GM23338 (cell line): Measurements from ENCODE around the gene CDK18. TPM values are rescaled to one million over a fixed set of nuclear protein-coding genes. Genes with fewer than 3 reads are reported as not detected.
A peak's percentile ranks its signal among the peaks of the same experiment; 100 is the strongest.

ENCODE experiments used
- ATAC-seq: fragments of 200-7000 bp; cut with Tn5 transposase; 3 replicates; pipeline ENCODE4 v1.9.1; 2020
- DNase-seq: peaks from one replicate; pipeline ENCODE4 v3.0.0-alpha.2; 2015; ENCODE audit warnings: low spot score
- H2AFZ ChIP-seq: fragments of 200-600 bp; sonication (generic); 2 replicates; pipeline ENCODE4 v1.8.0; 2016; ENCODE audit warnings: antibody characterized with exemption, mild to moderate bottlenecking, moderate library complexity
- H3F3A ChIP-seq: fragments of 200-600 bp; sonication (generic); replicated peaks from 2 replicates; pipeline ENCODE4 v1.8.0; 2017; ENCODE audit warnings: antibody characterized with exemption, mixed run types, low read depth
- H3K27ac ChIP-seq: fragments of 200-600 bp; sonication (generic); 2 replicates; pipeline ENCODE4 v1.6.1; 2016; ENCODE audit warnings: low read depth
- H3K27me3 ChIP-seq: fragments of 200-600 bp; sonication (generic); 2 replicates; pipeline ENCODE4 v1.8.0; 2016; ENCODE audit warnings: mild to moderate bottlenecking, mixed run types, moderate library complexity; ENCODE audit not compliant: insufficient read depth
- H3K36me3 ChIP-seq: fragments of 200-600 bp; sonication (generic); 2 replicates; pipeline ENCODE4 v1.8.0; 2016; ENCODE audit warnings: mild to moderate bottlenecking; ENCODE audit not compliant: insufficient read depth
- H3K4me1 ChIP-seq: fragments of 200-600 bp; sonication (generic); 2 replicates; pipeline ENCODE4 v1.8.0; 2016; ENCODE audit warnings: mild to moderate bottlenecking, moderate library complexity; ENCODE audit not compliant: insufficient read depth
- H3K4me2 ChIP-seq: fragments of 200-600 bp; sonication (generic); 2 replicates; pipeline ENCODE4 v1.7.1; 2017; ENCODE audit warnings: mixed run types
- H3K4me3 ChIP-seq: fragments of 200-600 bp; sonication (generic); 2 replicates; pipeline ENCODE4 v1.6.1; 2016; ENCODE audit warnings: mixed run types
- H3K79me2 ChIP-seq: fragments of 200-600 bp; sonication (generic); replicated peaks from 2 replicates; pipeline ENCODE4 v1.8.0; 2017; ENCODE audit warnings: mild to moderate bottlenecking; ENCODE audit not compliant: insufficient read depth
- H3K9me2 ChIP-seq: fragments of 200-600 bp; sonication (generic); 2 replicates; pipeline ENCODE4 v1.8.0; 2017; ENCODE audit not compliant: insufficient read depth
- H4K20me1 ChIP-seq: fragments of 200-600 bp; sonication (generic); replicated peaks from 2 replicates; pipeline ENCODE4 v1.8.0; 2017; ENCODE audit warnings: mild to moderate bottlenecking; ENCODE audit not compliant: insufficient read depth
- H3K27ac Mint-ChIP-seq: 2 replicates; pipeline ENCODE4 v1.8.0; 2020; ENCODE audit warnings: inconsistent platforms, mild to moderate bottlenecking, moderate library complexity, mixed read lengths
- H3K27me3 Mint-ChIP-seq: 3 replicates; pipeline ENCODE4 v1.8.0; 2022; ENCODE audit warnings: low read depth, mild to moderate bottlenecking, moderate library complexity, mixed read lengths, inconsistent platforms; ENCODE audit not compliant: insufficient read depth, poor library complexity
- H3K36me3 Mint-ChIP-seq: 3 replicates; pipeline ENCODE4 v1.8.0; 2021; ENCODE audit warnings: low read depth, mild to moderate bottlenecking, inconsistent platforms, moderate library complexity, mixed read lengths
- H3K4me1 Mint-ChIP-seq: 3 replicates; pipeline ENCODE4 v1.8.0; 2020; ENCODE audit warnings: mild to moderate bottlenecking, inconsistent platforms, mixed read lengths
- H3K4me3 Mint-ChIP-seq: 3 replicates; pipeline ENCODE4 v1.8.0; 2021; ENCODE audit warnings: moderate library complexity, mild to moderate bottlenecking, inconsistent platforms, mixed read lengths
- H3K9me3 Mint-ChIP-seq: 3 replicates; pipeline ENCODE4 v1.8.0; 2020; ENCODE audit warnings: moderate library complexity, mild to moderate bottlenecking, inconsistent platforms, mixed read lengths
- CREB1 ChIP-seq: fragments of 250-450 bp; sonication (Bioruptor Pico); IDR thresholded peaks from 2 replicates; pipeline ENCODE4 v1.5.0; 2020; ENCODE audit warnings: low read depth, mild to moderate bottlenecking, moderate library complexity
- ETS1 ChIP-seq: IDR thresholded peaks from 2 replicates; pipeline ENCODE4 v1.6.1; 2016; ENCODE audit warnings: antibody characterized with exemption
- EZH2 ChIP-seq: fragments of 200-600 bp; sonication (generic); IDR thresholded peaks from one replicate; pipeline ENCODE4 v1.8.0; 2017; ENCODE audit warnings: antibody characterized with exemption, mild to moderate bottlenecking, low read depth; ENCODE audit not compliant: unreplicated experiment
- EZH2phosphoT487 ChIP-seq: fragments of 200-600 bp; sonication (generic); IDR thresholded peaks from one replicate; pipeline ENCODE4 v1.8.1; 2018; ENCODE audit warnings: antibody characterized with exemption; ENCODE audit not compliant: unreplicated experiment
- JUNB ChIP-seq: IDR thresholded peaks from one replicate; pipeline ENCODE4 v1.6.1; 2016; ENCODE audit warnings: antibody characterized with exemption; ENCODE audit not compliant: unreplicated experiment
- NANOG ChIP-seq: IDR thresholded peaks from 2 replicates; pipeline ENCODE4 v1.6.1; 2016; ENCODE audit warnings: antibody characterized with exemption, borderline replicate concordance
- POLR2AphosphoS5 ChIP-seq: IDR thresholded peaks from 2 replicates; pipeline ENCODE4 v1.6.1; 2016; ENCODE audit warnings: antibody characterized with exemption, low read depth
- REST ChIP-seq: IDR thresholded peaks from one replicate; pipeline ENCODE4 v1.6.1; 2018; ENCODE audit warnings: antibody characterized with exemption; ENCODE audit not compliant: unreplicated experiment
- ZNF114 ChIP-seq: fragments of 250-450 bp; sonication (Bioruptor Pico); IDR thresholded peaks from 2 replicates; pipeline ENCODE4 v1.5.0; 2020; ENCODE audit warnings: mild to moderate bottlenecking, moderate library complexity
- ZNF331 ChIP-seq: fragments of 250-450 bp; sonication (Bioruptor Pico); IDR thresholded peaks from 2 replicates; pipeline ENCODE4 v1.5.0; 2020; ENCODE audit warnings: low read depth, mild to moderate bottlenecking, moderate library complexity
- ZNF462 ChIP-seq: fragments of 250-450 bp; sonication (Bioruptor Pico); IDR thresholded peaks from 2 replicates; pipeline ENCODE4 v1.5.0; 2020; ENCODE audit warnings: mild to moderate bottlenecking, moderate library complexity
- polyA plus RNA-seq: library from polyadenylated mRNA; unstranded; fragments of >200 nt; fragmentation: Nextera tagmentation; extraction: Ambion mirVana; gene quantifications from 2 replicates; pipeline ENCODE4 v1.2.1, GENCODE V29; 2016
- total RNA-seq: library from RNA; depleted of rRNA; stranded (reverse); fragments of >200 nt; shearing (Covaris generic); gene quantifications from 2 replicates; pipeline ENCODE4 v1.2.3, GENCODE V29; 2014
- TF ChIP-seq, protein P1 (sequence below), 2 experiments: fragments of 200-600 bp in 1 of 2; sonication (generic) in 1 of 2; conservative IDR thresholded peaks; 2 replicates each; pipeline versions ENCODE4 v1.5.1 to v1.6.1; 2016 to 2017; ENCODE audit warnings: antibody characterized with exemption in 2 of 2, low read depth in 2 of 2, mild to moderate bottlenecking in 2 of 2, moderate library complexity in 1 of 2

Gene CDK18
- total and polyA plus RNA-seq, 2 experiments from 2014 or later: 21.1 to 46.5 TPM

DNA sequence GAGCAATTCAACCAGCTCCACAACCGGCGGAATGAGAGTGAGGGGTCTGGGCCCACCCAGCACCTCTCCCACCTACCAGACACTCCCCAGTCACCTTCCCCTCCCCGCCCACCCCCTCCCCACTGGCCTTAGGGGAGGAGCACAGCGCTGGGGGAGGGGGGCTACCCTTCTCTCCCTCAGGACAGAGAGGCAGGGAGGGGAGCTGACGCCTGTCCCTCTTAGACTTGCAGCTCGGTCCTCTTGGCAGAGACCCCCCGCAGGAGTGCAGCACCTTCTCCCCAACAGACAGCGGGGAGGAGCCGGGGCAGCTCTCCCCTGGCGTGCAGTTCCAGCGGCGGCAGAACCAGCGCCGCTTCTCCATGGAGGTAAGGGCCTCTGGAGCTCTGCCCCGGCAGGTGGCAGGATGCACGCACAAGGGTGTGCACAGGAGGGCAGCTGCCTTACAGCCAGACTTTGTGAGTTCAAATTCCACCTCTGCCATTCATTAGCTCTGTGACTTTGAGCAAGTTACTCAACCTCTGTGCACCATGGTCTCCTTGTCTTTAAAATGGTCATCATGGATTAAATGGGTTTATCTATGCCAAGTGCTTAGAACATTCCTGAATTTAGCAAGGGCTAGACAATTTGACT is 18.9 kb downstream of the CDK18 start:
- Mint-ChIP-seq H3K27me3 (peaks cover 16% of the 10 kb centered on the region), H3K27ac (no peak overlapping the region), H3K4me3 (no peak overlapping the region), H3K4me1 (peaks cover 47% of the 10 kb centered on the region), H3K36me3 (peaks cover 36% of the 10 kb centered on the region), H3K9me3 (no peaks in the 10 kb centered on the region)
- Histone ChIP-seq H3K9me2 (no peaks in the 10 kb centered on the region), H3K27ac (no peak overlapping the region), H3K27me3 (no peaks in the 10 kb centered on the region), H2AFZ (no peak overlapping the region), H3K4me1 (peaks cover 41% of the 10 kb centered on the region), H4K20me1 (peaks cover 7% of the 10 kb centered on the region), H3K4me3 (no peak overlapping the region), H3K4me2 (0 out of 2 replicates have a peak overlapping the region, but pooled peaks have one; percentile 29), H3F3A (peaks cover 9% of the 10 kb centered on the region; the same call in 1 of the 2 replicates), H3K36me3 (0 out of 2 replicates have a peak, but pooled peaks cover 3% of the 10 kb centered on the region), H3K79me2 (no peaks in the 10 kb centered on the region)
- ATAC-seq (peak; percentile 7), DNase-seq (no peak)
- TF ChIP-seq, protein P1, sequence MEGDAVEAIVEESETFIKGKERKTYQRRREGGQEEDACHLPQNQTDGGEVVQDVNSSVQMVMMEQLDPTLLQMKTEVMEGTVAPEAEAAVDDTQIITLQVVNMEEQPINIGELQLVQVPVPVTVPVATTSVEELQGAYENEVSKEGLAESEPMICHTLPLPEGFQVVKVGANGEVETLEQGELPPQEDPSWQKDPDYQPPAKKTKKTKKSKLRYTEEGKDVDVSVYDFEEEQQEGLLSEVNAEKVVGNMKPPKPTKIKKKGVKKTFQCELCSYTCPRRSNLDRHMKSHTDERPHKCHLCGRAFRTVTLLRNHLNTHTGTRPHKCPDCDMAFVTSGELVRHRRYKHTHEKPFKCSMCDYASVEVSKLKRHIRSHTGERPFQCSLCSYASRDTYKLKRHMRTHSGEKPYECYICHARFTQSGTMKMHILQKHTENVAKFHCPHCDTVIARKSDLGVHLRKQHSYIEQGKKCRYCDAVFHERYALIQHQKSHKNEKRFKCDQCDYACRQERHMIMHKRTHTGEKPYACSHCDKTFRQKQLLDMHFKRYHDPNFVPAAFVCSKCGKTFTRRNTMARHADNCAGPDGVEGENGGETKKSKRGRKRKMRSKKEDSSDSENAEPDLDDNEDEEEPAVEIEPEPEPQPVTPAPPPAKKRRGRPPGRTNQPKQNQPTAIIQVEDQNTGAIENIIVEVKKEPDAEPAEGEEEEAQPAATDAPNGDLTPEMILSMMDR (conservative IDR thresholded peaks at IDR 0.05; ENCODE audit: low read depth in 2 of 2): no peak
- TF ChIP-seq ZNF331 (no peak), CREB1 (CRISPR knock-in tag) (no peak), ZNF114 (CRISPR knock-in tag) (no peak), EZH2 (no peak), EZH2phosphoT487 (no peak), NANOG (no peak), ETS1 (no peak), JUNB (no peak), ZNF462 (CRISPR knock-in tag) (no peak), REST (no peak), POLR2AphosphoS5 (no peak)
